Stimulated activated naive CD8-positive, alpha-beta T cell treated with anti-CD3 and anti-CD28 coated beads, Interleukin-15, Interleukin-2, amounts not matched to agents 100 ng/mL and 50 ng/mL, for 24 hours (primary cell): Measurements from ENCODE around the gene VMP1.

Experiments
- H3K27ac Mint-ChIP-seq: one replicate; pipeline ENCODE4 v1.8.0; 2021; ENCODE audit warnings: mild to moderate bottlenecking, mixed read lengths
- H3K27me3 Mint-ChIP-seq: one replicate; pipeline ENCODE4 v1.8.0; 2021; ENCODE audit warnings: mixed read lengths
- H3K36me3 Mint-ChIP-seq: one replicate; pipeline ENCODE4 v1.8.0; 2021; ENCODE audit warnings: low read depth, mixed read lengths
- H3K4me1 Mint-ChIP-seq: one replicate; pipeline ENCODE4 v1.8.0; 2021; ENCODE audit warnings: low read depth, mixed read lengths
- H3K4me3 Mint-ChIP-seq: one replicate; pipeline ENCODE4 v1.8.0; 2021; ENCODE audit warnings: mild to moderate bottlenecking, mixed read lengths
- H3K9me3 Mint-ChIP-seq: one replicate; pipeline ENCODE4 v1.8.0; 2021; ENCODE audit warnings: mixed read lengths

VMP1 gene

GRCh38 chr17:59727817-59728533 lies 20.5 kb downstream of the VMP1 start:
- no peaks in the 10 kb centered on the region for H3K9me3 Mint-ChIP-seq
- peaks cover 10% of the 10 kb centered on the region for H3K36me3 Mint-ChIP-seq
- peaks cover 7% of the 10 kb centered on the region for H3K4me1 Mint-ChIP-seq
- H3K27ac Mint-ChIP-seq = no peak overlapping the region
- no peak overlapping the region for H3K4me3 Mint-ChIP-seq
- no peaks in the 10 kb centered on the region for H3K27me3 Mint-ChIP-seq

GRCh38 chr17:59730268-59730834 lies 22.9 kb downstream of the VMP1 start:
- Mint-ChIP-seq H3K27ac (no peak overlapping the region), H3K4me3 (no peak overlapping the region), H3K4me1 (peaks cover 7% of the 10 kb centered on the region), H3K27me3 (no peaks in the 10 kb centered on the region), H3K36me3 (peaks cover 15% of the 10 kb centered on the region), H3K9me3 (no peaks in the 10 kb centered on the region)

GRCh38 chr17:59733697-59734096 lies 26.2 kb downstream of the VMP1 start:
- H3K36me3 Mint-ChIP-seq = peaks cover 31% of the 10 kb centered on the region
- H3K27me3 Mint-ChIP-seq = no peaks in the 10 kb centered on the region
- no peak overlapping the region for H3K27ac Mint-ChIP-seq
- peaks cover 7% of the 10 kb centered on the region for H3K4me1 Mint-ChIP-seq
- H3K4me3 Mint-ChIP-seq = no peak overlapping the region
- no peaks in the 10 kb centered on the region for H3K9me3 Mint-ChIP-seq

- no peak overlapping the region for H3K27ac Mint-ChIP-seq
- no peak overlapping the region for H3K4me3 Mint-ChIP-seq
- H3K4me1 Mint-ChIP-seq = peaks cover 7% of the 10 kb centered on the region
- H3K9me3 Mint-ChIP-seq = no peaks in the 10 kb centered on the region
- no peaks in the 10 kb centered on the region for H3K27me3 Mint-ChIP-seq
- H3K36me3 Mint-ChIP-seq = peaks cover 34% of the 10 kb centered on the region
Observed at GRCh38 chr17:59734226-59734625, 26.8 kb downstream of the VMP1 start.

GRCh38 chr17:59737324-59737723 lies 29.9 kb downstream of the VMP1 start:
- H3K27ac Mint-ChIP-seq = no peak overlapping the region
- H3K4me3 Mint-ChIP-seq = no peak overlapping the region
- H3K9me3 Mint-ChIP-seq = no peaks in the 10 kb centered on the region
- no peaks in the 10 kb centered on the region for H3K27me3 Mint-ChIP-seq
- H3K36me3 Mint-ChIP-seq = peaks cover 51% of the 10 kb centered on the region
- no peaks in the 10 kb centered on the region for H3K4me1 Mint-ChIP-seq

GRCh38 chr17:59743842-59744241 lies 36.4 kb downstream of the VMP1 start:
- Mint-ChIP-seq H3K36me3 (peaks cover 34% of the 10 kb centered on the region), H3K4me1 (peaks cover 9% of the 10 kb centered on the region), H3K27me3 (no peaks in the 10 kb centered on the region), H3K4me3 (no peak overlapping the region), H3K9me3 (peaks cover 5% of the 10 kb centered on the region), H3K27ac (no peak overlapping the region)

- no peaks in the 10 kb centered on the region for H3K27me3 Mint-ChIP-seq
- H3K4me1 Mint-ChIP-seq = peaks cover 16% of the 10 kb centered on the region
- H3K4me3 Mint-ChIP-seq = no peak overlapping the region
- peaks cover 29% of the 10 kb centered on the region for H3K36me3 Mint-ChIP-seq
- no peak overlapping the region for H3K27ac Mint-ChIP-seq
- peaks cover 5% of the 10 kb centered on the region for H3K9me3 Mint-ChIP-seq
Observed at GRCh38 chr17:59745040-59745439, 37.6 kb downstream of the VMP1 start.

- no peak overlapping the region for H3K4me3 Mint-ChIP-seq
- H3K27ac Mint-ChIP-seq = peak overlapping the region; percentile 2
- H3K9me3 Mint-ChIP-seq = peaks cover 5% of the 10 kb centered on the region
- H3K4me1 Mint-ChIP-seq = peaks cover 26% of the 10 kb centered on the region
- H3K36me3 Mint-ChIP-seq = peaks cover 15% of the 10 kb centered on the region
- no peaks in the 10 kb centered on the region for H3K27me3 Mint-ChIP-seq
Observed at GRCh38 chr17:59746849-59747445, 39.5 kb downstream of the VMP1 start.

- H3K9me3 Mint-ChIP-seq = no peaks in the 10 kb centered on the region
- H3K27ac Mint-ChIP-seq = no peak overlapping the region
- peaks cover 42% of the 10 kb centered on the region for H3K4me1 Mint-ChIP-seq
- H3K36me3 Mint-ChIP-seq = peaks cover 4% of the 10 kb centered on the region
- no peaks in the 10 kb centered on the region for H3K27me3 Mint-ChIP-seq
- no peak overlapping the region for H3K4me3 Mint-ChIP-seq
Observed at GRCh38 chr17:59748591-59748990, 41.1 kb downstream of the VMP1 start.

GRCh38 chr17:59751955-59752413 lies 44.5 kb downstream of the VMP1 start:
- Mint-ChIP-seq H3K4me3 (peak overlapping the region; percentile 39), H3K4me1 (peaks cover 68% of the 10 kb centered on the region)

GRCh38 chr17:59752446-59752845 lies 45.0 kb downstream of the VMP1 start:
- Mint-ChIP-seq H3K27ac (peak overlapping the region; percentile 100), H3K27me3 (no peaks in the 10 kb centered on the region), H3K9me3 (no peaks in the 10 kb centered on the region), H3K4me3 (no peak overlapping the region), H3K4me1 (peaks cover 70% of the 10 kb centered on the region), H3K36me3 (peaks cover 16% of the 10 kb centered on the region)

More at GRCh38 chr17:59751955-59752413, 44.5 kb downstream of the VMP1 start:
- Mint-ChIP-seq H3K9me3 (no peaks in the 10 kb centered on the region), H3K27me3 (no peaks in the 10 kb centered on the region), H3K36me3 (peaks cover 15% of the 10 kb centered on the region), H3K27ac (peak overlapping the region; percentile 100)

GRCh38 chr17:59752922-59753321 lies 45.5 kb downstream of the VMP1 start:
- H3K27me3 Mint-ChIP-seq = no peaks in the 10 kb centered on the region
- H3K9me3 Mint-ChIP-seq = no peaks in the 10 kb centered on the region
- no peak overlapping the region for H3K4me3 Mint-ChIP-seq
- peaks cover 20% of the 10 kb centered on the region for H3K36me3 Mint-ChIP-seq
- peaks cover 74% of the 10 kb centered on the region for H3K4me1 Mint-ChIP-seq
- H3K27ac Mint-ChIP-seq = peak overlapping the region; percentile 100

- Mint-ChIP-seq H3K36me3 (peaks cover 28% of the 10 kb centered on the region), H3K4me3 (peak overlapping the region; percentile 64), H3K27ac (peak overlapping the region; percentile 100), H3K9me3 (no peaks in the 10 kb centered on the region), H3K4me1 (peaks cover 79% of the 10 kb centered on the region), H3K27me3 (no peaks in the 10 kb centered on the region)
Observed at GRCh38 chr17:59753522-59754467, 46.3 kb downstream of the VMP1 start.

- Mint-ChIP-seq H3K4me3 (peak overlapping the region; percentile 63), H3K9me3 (no peaks in the 10 kb centered on the region), H3K36me3 (peaks cover 35% of the 10 kb centered on the region), H3K4me1 (peaks cover 78% of the 10 kb centered on the region), H3K27ac (peak overlapping the region; percentile 100), H3K27me3 (no peaks in the 10 kb centered on the region)
Observed at GRCh38 chr17:59754552-59754951, 47.1 kb downstream of the VMP1 start.
